NB4 (cell line): ENCODE results near the gene TSPAN17.

Experiments
- DNase-seq: peaks from one replicate; pipeline ENCODE4 v3.0.0; 2010; ENCODE audit warnings: low read depth
- H3K4me3 ChIP-seq: one replicate; pipeline ENCODE4 v1.5.1; 2011; ENCODE audit warnings: mild to moderate bottlenecking, low read depth, low read length, moderate library complexity
- MYC ChIP-seq: IDR thresholded peaks from 2 replicates; pipeline ENCODE4 v1.6.1; 2011; ENCODE audit warnings: low read depth, low read length
- POLR2A ChIP-seq: IDR thresholded peaks from 2 replicates; pipeline ENCODE4 v1.6.1; 2011; ENCODE audit warnings: mild to moderate bottlenecking; ENCODE audit not compliant: insufficient read length; ENCODE audit errors: extremely low read depth
- TF ChIP-seq, protein P1 (sequence below): IDR thresholded peaks from one replicate; pipeline ENCODE4 v1.5.1; 2012; ENCODE audit warnings: low read depth, low read length
- TF ChIP-seq, protein P2 (sequence below): IDR thresholded peaks from 2 replicates; pipeline ENCODE4 v1.6.1; 2011; ENCODE audit warnings: low read depth, low read length

TSPAN17 gene

DNA sequence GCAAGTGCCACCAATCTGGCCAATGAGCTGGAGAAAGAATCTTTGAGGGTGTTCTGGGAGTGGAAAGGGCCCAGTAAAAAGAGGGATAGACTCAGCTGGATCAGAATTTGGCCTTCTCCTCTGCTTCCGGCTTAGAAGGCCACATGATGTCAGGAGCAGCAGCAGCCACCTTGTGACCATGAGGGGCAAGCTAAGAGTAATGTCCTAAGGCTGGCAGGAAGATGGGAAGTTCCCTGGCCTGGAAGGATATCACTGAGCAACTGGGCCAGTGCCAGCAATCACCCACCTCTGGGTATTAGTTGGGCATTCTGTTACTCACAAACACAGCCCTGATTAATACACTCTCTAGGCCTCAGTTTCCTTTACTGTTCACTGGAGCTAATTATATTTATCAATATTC lies 44.2 kb downstream of the TSPAN17 start:
- DNase-seq, result no peak
- no peak overlapping the region for H3K4me3 ChIP-seq
- TF ChIP-seq, protein P1, sequence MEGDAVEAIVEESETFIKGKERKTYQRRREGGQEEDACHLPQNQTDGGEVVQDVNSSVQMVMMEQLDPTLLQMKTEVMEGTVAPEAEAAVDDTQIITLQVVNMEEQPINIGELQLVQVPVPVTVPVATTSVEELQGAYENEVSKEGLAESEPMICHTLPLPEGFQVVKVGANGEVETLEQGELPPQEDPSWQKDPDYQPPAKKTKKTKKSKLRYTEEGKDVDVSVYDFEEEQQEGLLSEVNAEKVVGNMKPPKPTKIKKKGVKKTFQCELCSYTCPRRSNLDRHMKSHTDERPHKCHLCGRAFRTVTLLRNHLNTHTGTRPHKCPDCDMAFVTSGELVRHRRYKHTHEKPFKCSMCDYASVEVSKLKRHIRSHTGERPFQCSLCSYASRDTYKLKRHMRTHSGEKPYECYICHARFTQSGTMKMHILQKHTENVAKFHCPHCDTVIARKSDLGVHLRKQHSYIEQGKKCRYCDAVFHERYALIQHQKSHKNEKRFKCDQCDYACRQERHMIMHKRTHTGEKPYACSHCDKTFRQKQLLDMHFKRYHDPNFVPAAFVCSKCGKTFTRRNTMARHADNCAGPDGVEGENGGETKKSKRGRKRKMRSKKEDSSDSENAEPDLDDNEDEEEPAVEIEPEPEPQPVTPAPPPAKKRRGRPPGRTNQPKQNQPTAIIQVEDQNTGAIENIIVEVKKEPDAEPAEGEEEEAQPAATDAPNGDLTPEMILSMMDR, result no peak
- TF ChIP-seq POLR2A (no peak), MYC (no peak)
- TF ChIP-seq, protein P2, sequence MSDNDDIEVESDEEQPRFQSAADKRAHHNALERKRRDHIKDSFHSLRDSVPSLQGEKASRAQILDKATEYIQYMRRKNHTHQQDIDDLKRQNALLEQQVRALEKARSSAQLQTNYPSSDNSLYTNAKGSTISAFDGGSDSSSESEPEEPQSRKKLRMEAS, result no peak

DNA sequence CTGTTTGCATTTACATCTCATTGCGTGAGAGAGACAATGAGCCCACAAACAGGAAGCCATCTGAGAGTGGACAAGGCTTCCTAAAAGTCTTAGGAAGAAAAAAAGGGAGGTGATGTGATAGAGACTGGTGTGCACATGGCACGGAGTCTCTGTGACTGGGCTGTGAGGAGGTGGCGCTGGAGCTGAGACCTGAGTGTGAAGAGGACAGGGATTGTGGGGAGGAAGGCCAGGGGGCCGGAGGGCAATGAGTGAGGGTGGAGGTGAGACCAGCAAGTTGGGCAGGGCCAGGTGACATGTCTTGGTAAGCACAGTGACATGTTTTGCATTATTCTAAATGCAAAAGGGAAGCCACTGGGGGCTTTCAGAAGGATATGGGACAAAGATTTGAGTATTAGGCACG lies 45.0 kb downstream of the TSPAN17 start:
- DNase-seq, result peak; percentile 24
- H3K4me3 ChIP-seq, result no peak overlapping the region
- TF ChIP-seq, protein P2, result no peak
- TF ChIP-seq MYC, result no peak
- TF ChIP-seq, protein P1, result no peak
- TF ChIP-seq POLR2A, result no peak

DNA sequence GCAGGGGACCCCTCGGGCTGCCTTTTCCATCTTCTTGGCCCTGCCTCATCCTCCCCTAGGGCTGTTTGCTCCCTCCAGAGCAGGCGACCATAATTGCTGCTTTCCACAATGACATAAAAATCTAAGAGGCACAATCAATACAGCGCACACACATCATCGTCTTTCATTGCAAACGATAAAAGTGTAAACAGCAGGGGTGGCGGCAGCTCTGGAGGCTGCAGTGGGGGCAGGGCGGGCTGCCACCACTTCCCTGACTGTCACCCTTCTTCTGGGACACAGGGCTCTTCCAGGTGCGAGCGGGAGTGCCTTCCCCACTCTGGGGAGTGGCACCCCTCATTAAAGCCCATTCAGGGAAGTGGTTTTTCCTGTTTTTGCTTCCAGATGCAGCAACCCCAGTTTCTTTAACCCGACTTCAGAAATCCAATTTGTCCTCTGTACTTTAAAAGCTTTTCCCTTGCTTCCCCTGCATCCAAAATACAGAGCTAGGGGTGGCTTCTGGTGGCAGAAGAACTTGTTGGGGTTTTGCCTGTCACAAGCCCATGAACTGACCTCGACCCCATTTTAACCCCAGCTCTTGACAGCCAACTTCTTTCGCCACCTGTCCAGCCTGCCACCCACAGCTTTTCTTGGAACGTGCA lies 45.7 kb downstream of the TSPAN17 start:
- TF ChIP-seq, protein P2, result no peak
- TF ChIP-seq, protein P1, result no peak
- TF ChIP-seq MYC, result no peak
- TF ChIP-seq POLR2A, result no peak

DNA sequence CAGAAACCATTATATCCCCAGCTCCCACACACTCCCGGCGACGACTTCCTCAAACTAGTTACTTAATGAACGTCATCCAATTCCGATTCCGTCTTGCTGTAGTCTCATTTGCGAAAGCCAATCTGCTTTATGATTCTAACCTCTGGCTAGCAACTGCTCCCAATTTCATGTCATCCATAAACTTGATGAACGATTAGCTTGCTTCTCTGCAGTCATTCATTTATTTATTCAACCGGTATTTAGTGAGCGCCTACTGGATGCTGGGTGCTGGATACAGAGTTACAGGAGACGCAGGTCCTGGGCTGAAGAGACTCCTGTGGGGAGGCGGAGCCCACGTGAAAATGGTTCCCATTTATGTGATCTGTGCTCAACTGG lies 46.2 kb downstream of the TSPAN17 start:
- TF ChIP-seq POLR2A (no peak), MYC (no peak)
- TF ChIP-seq, protein P1, result no peak
- TF ChIP-seq, protein P2, result no peak
- DNase-seq, result peak; percentile 88
- no peak overlapping the region for H3K4me3 ChIP-seq

More for the DNA sequence above, 45.7 kb downstream of the TSPAN17 start:
- DNase-seq, result no peak
- H3K4me3 ChIP-seq, result no peak overlapping the region

DNA sequence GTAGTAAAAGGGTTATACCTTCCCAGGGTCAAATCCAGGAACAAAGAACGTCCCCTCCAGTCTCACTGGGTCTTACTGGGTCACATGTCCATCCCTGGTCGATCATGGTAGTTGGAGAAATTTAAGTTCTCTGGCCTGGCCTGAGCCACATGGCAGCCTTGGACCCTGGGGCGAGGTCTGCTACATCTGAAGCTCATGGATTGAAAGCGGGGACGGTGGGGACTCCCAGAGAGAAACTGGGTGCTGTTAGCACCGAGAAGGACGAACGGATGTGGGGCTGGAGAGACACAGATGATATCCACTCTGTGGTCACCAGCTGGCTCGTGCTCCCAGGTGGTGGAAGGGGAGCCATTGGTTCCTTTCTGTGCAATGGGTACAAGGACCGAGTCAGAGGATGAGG lies 46.9 kb downstream of the TSPAN17 start:
- DNase-seq, result no peak
- TF ChIP-seq, protein P1, result no peak
- TF ChIP-seq MYC (no peak), POLR2A (no peak)
- TF ChIP-seq, protein P2, result no peak
- H3K4me3 ChIP-seq, result no peak overlapping the region
